Hippocampal formation (tissue), 2 donors: ENCODE data around the gene OSBPL5.
A peak's percentile ranks its signal among the peaks of the same experiment; 100 is the strongest.
"Not testable (repeated sequence)": the region's sequence is repeated elsewhere in the genome, so short reads cannot be mapped to it uniquely, and the experiment has no call there.

Experiments
- DNase-seq, 2 donors: peaks; one replicate each; lab custom pipeline; 2025; lab: John Stamatoyannopoulos, UW

Gene OSBPL5

DNA sequence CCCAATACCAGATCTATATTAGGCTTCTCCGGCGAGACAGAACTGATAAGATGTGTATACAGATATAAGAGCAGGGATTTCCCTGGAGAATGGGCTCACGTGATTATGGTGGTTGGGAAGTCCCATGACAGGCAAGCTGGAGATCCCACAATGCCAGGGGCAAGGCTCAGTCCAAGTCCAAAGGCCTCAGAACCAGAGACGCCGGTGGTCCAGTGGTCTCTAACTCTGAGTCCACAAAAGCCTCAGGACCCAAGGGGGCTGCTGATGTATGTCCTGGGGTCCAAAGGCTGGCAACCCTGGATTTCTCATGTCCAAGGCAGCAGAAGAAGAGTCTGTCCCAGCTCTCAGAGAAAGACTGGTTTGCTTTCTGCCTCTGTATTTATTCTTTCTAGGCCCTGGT lies 15.8 kb upstream of the OSBPL5 start:
- DNase-seq = no peak

DNA sequence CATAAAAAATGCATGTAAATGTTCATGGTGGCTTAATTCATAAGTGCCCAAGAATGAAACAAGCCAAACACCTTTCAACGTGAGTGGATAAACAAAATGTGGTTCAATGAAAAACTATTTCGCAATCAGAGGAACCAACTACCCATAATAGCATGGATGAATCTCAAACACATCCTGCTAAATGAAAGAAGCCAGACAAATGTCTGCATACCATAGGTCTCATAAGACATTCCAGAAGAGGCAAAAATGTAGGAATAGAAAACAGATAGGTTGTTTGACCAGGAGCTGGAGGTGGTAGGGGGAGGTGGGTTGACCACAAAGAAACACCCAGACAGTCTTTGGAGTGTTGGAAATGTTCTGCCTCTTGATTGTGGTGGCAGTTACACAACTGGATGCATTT lies 13.2 kb upstream of the OSBPL5 start:
- DNase-seq = no peak

DNA sequence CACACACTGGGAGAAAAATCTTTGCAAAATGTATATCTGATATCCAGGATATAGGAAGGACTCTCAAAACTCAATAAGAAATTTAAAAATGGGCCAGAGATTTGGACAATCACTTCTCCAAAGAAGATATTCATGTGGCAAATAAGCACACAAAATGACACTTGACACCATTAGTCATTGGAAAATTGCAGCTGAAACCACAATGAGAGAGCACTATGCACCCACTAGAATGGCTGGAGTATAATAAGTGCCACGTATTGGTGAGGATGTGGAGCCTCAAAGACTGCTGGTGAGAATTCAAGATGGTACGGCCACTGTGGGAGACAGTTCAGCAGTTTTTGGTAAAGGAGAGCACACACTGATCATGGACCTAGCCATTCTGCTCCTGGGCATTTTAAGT lies 12.8 kb upstream of the OSBPL5 start:
- no peak for DNase-seq

DNA sequence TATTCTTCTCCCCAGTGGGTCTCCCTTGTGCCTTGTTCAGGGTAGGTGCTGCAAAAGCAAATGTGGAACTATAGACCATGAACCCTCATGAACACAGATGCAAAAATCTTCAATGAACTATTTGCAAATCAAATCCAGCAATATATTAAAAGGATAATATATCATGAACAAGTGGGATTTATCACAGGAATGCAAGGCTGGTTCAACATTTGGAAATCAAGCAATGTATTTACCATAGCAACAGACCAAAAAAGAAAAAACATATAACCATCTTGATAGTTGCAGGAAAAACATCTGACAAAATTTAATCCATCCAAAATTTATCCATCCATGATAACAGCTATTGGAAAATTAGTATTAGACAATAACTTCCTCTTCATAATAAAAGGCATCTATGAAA lies 11.4 kb upstream of the OSBPL5 start:
- no peak for DNase-seq

DNA sequence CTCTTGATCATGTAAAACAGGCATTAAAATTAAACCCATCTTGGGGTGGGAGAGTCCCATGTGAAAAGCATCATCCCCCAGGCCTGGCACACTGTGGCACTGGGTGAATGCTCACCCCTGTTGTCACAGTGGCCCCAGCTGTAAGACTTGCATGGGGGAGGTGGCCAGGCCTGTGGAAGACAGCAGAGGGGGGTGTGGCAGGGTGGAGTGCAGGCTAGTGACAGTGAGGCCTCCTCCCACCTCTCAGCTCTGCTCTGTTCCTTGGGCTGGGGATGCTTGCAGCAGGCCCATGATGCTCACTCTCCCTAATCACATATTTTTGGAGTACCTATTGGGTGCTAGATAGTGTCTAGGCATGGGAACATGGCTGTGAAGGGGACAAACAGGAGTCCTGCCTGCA lies 10.1 kb upstream of the OSBPL5 start:
- DNase-seq = no peak

DNA sequence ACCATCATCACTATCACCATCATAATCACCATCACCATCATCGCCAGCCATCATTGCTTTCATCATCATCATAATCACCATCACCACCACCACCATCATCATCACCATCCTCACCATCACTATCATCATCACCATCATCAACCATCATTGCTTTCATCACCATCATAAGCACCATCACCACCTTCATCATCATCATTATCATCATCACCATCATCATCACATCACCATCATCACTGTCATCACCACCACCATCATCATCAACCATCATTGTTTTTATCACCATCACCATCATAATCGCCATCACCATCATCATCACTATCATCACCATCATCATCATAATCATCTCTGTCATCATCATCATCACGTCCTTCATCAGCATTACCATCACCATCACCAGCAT lies 9.3 kb upstream of the OSBPL5 start:
- no peak for DNase-seq

DNA sequence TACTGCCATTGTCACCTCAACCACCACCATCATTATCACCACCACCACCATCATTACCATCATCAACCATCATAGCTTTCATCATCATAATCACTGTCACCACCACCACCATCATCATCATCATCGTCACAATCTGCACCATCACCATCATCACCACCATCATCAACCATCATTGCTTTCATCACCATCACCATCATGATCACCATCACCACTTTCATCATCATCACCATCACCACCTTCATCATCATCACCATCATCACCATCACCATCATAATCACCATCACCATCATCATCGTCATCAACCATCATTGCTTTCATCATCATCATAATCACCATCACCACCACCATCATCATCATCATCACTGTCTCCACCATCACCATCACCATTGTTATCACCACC lies 8.7 kb upstream of the OSBPL5 start:
- DNase-seq = no peak

DNA sequence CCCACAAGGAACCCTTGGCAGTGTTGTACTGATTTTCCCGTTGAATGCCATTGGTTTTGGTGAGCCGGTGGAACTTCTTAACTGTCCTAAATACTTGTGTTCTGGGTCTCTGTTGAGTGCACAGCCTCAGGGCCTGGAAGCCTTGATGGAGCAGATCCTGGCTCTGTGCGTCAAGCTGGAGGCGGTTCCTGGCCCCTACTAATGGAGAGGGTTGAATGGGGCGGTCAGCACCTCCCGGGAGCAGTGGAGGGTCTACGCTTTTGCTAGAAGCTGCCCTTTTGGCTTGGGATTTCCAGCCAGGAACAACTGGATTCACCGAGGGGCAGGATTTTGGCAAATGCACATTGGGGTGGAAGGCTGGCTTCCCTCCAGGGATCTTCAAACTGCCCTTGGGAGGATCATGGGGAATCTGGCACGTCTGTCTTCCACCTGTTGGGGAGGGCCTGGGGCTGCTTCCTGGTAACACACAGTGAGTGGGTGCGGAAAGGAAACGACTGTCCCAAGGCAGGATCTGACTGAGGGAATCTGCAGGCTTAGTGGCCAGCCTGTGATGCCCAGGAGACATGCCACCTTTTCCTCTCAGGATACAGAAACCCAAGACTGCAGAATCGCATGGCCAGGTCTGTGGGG lies 6.9 kb upstream of the OSBPL5 start:
- no peak for DNase-seq

DNA sequence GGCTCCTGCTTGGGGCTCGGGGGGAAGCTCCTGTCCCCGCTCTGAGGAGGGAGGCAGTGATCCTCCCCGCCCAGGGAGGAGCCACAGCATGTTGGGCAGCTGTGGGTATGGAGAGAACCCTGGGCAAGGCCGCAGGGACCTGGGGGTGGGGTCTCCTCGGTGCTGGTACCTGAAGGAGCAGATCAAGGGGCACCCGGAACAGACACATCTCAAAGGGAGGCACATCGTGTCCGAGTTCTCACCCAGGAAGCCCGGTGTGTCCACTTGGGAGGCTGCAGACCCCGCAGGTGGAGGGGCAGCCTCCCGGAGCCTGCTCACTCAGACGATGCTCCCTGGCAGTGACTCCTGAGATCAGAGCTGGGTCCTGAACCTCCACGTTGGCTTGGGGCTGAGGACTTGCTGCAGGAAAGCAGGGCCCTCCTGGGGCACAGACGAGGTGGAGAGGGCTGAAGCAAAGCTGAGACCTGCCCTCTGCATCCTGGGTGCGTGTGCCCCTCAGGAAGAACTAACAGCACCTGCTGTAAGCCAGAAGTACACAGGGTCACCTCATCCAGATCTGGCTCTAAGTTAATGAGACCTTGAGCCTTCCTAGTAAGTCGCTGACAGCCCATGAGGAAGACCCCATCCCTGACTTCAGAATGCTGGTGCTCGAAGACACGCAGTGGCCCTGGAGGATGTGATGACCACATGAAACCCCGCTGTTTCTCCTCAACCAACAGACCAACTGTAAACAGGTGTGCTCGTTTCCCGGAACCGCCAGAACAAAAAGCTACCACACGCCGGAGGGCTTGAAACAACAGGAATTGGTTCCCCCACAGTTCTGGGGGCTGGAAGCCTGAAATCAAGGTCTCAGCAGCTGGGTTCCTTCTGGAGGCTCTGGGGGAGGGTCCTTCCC lies 5.9 kb upstream of the OSBPL5 start:
- DNase-seq = no peak

DNA sequence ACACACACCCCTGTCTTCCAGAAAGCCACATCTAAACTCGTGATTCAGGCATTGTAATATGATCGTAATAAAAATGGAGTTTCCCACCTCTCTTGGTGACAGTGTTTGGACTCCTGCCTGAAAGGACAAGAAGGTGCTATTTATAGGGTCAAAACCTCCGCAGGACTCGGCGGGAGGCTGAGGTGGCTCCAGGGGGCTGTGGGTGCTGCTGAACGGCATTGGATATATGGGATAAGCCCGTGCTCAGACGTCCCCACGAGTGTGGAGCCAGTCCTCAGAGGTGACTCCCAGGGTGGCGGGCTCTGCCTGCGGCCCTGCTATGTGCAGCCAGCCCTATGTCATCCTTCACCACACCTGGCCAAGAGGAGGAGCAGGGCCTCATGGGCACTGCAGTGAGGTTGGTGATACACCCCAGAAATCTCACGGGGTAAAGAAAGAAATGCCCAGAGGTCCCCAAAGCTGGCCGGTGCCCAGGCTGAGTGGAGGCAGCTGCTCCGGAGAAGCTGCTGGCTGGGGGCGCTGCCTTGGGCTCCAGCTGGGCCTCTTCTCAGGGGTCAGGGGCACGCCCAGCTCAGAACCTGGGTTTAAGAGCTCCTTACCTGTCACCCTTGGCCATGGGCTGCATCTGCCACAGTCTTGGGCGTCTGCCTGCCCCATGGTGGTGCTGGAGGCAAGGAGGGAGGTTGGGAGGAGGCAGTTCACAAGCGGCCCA lies 5.1 kb upstream of the OSBPL5 start:
- DNase-seq = no peak

DNA sequence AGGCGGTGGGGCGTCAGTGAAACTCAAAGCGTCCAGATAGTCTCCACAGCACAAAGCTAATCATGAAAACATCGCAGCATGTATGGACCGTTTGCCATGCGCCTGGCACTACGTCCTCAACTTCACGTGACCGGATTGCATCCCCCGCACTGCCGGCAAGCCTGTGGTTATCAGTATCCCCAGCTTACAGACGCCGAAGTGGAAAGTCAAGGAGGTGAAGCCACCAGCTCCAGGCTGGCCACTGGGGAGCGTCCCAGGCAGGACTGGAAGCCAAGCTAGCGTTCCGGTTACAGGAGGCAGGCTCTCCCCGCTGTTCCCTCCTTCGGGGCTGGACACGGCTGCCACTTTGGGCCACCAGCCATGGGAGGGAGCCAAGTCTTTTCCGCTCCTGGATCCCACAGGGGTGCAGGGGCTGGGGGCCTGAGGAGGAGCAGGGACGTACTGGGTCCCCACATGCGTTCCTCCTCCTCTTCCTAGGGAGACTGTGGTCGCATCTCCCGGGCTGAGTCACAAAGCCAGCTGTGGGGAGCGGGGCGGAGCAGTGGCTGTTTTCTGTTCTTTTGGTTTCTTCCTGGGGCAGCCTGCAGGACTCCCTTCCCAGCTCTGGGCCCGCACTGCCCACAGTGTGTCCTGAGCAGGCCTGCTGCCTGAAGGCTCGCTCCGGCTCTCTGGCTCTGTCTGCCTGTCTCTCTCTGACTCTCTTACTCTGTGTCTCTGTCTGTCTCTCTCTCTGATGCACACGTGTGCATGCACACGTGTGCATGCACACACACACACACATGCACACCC lies 4.3 kb upstream of the OSBPL5 start:
- no peak for DNase-seq

DNA sequence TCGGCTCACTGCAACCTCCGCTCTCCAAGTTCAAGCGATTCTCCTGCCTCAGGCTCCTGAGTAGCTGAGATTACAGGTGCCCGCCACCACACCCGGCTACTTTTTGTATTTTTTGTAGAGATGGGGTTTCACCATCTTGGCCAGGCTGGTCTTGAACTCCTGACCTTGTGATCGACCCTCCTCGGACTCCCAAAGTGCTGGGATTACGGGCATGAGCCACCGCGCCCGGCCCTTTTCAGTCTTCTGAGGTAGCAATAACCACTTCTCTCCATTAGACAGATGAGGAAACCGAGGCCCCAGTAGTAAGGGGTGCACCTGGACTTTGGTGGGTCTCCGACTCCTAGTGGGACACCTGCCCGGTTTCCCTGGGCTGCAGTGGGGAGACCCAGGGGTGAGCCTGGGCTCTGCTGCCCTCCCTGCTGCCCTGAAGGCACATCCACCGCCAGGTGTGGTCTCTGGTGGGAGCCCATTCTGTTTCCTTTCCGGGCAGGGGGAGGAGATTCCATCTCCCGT lies 3.7 kb upstream of the OSBPL5 start:
- DNase-seq = not testable (repeated sequence)

DNA sequence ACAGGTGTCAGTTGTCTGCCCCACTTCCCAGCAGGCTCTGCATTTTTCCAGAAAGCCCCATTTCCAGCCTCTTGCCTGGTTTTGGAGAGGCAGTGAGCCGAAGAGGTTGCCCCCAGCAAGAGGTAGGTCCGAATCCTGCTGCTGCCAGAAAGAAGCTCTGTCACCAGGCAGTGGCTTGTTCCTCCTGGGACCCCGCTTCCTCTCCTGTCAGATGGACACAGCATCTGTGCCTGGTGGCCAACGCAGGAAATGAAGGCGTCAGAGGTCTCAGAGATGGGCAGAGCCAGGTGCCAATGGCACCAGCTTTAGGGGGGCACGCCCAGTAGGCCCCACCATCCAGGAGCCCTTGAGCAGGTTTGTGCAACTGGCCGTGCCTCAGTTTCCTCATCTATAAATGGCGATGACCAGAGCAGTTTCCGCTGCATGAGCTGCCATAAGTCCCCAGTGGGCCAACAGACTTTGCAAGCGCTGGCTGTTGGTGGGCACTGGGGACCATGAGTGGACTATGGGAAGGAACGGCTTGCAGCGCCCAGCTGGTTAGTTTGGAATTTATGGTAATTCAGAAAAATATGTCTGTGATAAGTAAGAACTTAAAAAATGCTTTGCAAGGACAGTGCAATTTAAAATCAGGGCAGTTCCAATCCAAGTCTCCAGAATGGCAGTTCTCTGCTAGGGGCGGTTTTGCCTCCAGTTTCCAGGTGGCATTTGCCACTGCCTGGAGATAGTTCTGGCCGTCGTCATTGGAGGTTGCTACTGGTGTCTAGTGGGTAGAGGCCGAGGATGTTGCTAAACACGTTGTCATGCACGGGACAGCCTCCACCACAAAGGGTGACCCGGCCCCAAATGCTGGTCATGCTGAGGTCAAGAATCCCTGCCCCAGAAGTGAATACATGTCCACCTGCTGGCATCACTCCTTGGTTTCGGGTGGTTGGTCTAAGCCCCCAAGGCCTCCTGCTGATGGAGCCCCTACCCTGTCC lies 2.3 kb upstream of the OSBPL5 start:
- no peak for DNase-seq

DNA sequence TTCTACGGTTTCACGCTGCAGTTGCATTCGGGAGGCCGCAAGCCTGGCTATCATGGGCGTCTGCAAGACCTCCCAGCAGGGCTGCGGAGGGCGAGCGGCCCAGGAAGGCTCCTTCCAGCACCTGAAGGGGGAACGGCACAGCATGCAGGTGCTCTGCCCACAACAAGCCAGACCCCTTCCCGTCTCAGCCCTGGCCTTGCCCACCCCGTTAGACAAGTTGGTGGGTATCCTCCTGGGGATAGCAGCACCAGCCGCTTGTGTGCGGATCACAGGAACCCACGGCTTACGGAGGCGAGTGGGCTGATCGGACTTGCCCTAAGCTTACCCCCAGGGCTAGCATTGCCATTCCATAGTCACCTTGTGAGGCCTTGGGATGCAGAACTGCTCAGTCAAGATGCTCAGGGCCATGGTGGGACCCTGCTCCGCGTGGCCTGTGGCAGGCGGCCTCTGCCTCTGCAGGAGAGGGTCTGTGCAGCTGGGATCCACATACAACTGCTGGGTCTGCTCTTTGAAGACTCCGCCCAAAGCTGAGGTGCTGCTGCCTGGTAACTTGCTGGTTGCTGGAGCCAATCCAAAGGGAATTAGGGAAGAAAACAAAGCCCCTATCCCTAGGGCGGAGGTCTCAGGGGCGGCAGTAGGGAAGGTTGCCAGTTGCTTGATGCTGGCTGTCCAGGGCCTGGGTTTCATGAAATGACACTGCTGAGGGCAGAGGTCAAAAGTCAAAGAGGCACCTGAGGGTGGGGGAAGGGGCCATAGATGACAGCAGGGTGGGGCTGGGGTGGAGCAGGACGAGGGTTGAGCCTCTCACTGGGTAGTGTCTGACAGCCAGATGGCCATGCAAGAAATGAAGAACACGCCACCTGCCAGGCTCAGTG lies 1.4 kb upstream of the OSBPL5 start:
- DNase-seq = no peak

DNA sequence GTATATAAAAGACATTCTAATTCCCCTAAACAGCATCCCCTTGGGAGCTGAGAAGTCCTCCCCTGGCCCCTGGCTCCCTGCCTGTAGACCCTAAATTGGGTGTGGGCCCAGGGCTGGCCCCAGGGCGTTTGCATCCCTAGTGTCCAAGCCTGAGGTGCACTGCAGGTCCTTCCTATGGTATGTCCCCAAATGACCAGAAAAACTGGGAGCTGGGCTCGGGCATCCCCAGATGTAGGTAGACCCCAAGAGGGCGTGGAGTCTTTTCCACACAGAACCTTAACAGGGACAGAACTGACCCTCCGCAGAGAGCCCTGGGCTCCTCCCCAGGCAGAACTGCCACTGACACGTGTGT lies 782 bp upstream of the OSBPL5 start:
- no peak for DNase-seq

DNA sequence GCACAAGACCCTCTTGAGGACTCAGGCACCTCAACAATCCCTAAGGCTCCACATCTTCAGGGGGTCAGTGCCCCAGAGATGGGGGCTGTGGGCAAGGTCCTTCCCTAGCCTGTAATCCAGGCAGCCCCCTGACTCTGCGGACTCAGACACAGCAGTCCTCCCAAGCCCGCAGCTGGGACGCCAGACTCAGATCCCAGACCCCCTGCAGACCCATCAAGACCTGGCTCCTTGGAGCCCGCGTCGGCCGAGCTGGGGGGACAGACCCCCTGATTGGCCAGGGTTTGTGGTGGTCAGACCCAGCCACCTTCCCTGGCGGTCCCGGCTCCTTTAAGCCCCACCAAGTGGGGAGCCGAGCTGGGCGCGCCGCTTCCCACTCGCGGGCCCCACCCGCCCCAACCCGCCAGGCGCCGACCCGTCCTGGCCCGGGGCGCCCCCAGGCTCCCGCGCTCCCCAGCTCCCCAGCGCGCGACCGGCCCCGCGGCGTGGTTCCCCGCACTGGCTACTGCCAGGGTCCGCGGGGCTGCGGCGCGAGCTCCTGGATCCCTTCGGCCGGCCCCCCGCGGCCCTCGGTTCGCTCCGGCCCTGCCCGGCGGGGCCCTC lies 458 bp downstream of the OSBPL5 start:
- no peak for DNase-seq

DNA sequence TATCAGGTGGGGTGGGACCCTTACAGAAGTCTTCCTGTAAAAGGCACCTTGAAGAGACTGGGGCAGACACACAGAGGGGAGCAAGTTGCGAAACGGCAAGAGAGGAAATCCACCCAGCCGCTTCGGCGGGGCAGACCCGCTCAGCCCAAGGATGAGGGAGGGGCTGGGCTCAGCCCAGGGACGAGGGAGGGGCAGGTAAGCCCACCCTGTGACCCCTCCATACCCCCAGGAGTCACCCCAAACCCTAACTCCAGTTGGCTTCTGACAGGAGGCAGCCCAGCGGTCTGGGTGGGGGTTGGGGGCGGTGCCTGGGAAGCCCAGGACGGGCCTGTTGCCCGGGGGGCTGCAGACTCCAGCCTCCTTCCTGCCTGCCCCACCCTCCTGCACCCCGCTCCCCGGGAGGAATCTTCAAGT lies 965 bp downstream of the OSBPL5 start:
- no peak for DNase-seq

DNA sequence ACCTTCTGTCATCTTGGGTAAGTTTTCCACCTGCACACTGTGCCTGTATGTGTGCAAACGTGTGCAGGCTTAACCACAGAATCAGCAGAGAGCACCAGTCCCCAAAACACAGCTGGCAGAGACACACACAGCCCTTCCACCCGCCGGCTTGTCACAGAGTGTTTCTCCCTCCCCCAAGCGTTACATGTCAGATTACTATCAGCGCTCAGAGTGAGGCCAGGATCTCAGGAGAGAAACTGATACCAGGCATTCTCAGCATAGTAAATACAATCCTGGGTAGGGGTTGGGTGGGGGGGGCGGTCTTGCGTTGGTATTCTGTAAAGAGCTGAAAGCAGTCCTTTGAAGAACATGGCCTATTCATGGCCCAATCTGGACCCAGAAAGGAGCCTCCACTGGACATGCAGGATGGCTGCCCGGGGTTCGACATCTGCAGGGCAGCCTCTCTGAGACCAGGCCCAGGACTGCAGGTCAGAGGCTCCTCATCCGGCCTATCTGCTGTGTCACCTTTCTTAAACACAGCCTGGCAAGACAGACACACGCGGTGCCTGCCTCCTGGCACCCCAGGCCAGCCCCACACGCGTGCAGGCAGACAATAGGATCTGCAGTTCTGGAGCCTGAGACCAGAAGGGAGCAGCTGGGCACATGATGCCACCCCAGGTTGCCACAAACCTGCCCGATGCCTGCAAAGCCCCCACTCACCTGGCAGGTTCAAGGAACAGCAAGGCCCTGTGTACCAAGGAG lies 1.7 kb downstream of the OSBPL5 start:
- peak in 1 of 2 donors; percentile 37 for DNase-seq
